H9 (cell line): ENCODE data around the gene TUBA3E. TPM values are rescaled to one million over a fixed set of nuclear protein-coding genes. Genes with fewer than 3 reads are reported as not detected.
"Not testable (repeated sequence)": the region's sequence is repeated elsewhere in the genome, so short reads cannot be mapped to it uniquely, and the experiment has no call there.

Experiments
- DNase-seq: peaks from one replicate; pipeline ENCODE4 v3.0.0-alpha.2; 2017
- H2AFZ ChIP-seq: one replicate; pipeline ENCODE4 v1.6.1; 2013; ENCODE audit warnings: mild to moderate bottlenecking, low read length, control low read depth, moderate library complexity
- H2AK5ac ChIP-seq: 2 replicates; pipeline ENCODE4 v1.6.1; 2013; ENCODE audit warnings: low read length, control low read depth, mixed read lengths; ENCODE audit not compliant: insufficient read length
- H2BK120ac ChIP-seq: one replicate; pipeline ENCODE4 v1.6.1; 2013; ENCODE audit warnings: low read depth, mild to moderate bottlenecking, low read length, control low read depth, inconsistent platforms; ENCODE audit not compliant: poor library complexity, severe bottlenecking
- H2BK12ac ChIP-seq: 2 replicates; pipeline ENCODE4 v1.6.1; 2013; ENCODE audit warnings: low read length, control low read depth, mixed read lengths, low read depth; ENCODE audit not compliant: insufficient read length
- H2BK15ac ChIP-seq: 2 replicates; pipeline ENCODE4 v1.6.1; 2013; ENCODE audit warnings: low read depth, low read length, control low read depth
- H2BK20ac ChIP-seq: one replicate; pipeline ENCODE4 v1.6.1; 2013; ENCODE audit warnings: low read depth, mild to moderate bottlenecking, low read length, control low read depth, inconsistent platforms; ENCODE audit not compliant: poor library complexity, severe bottlenecking
- H2BK5ac ChIP-seq: 2 replicates; pipeline ENCODE4 v1.6.1; 2013; ENCODE audit warnings: low read length, control low read depth, mixed read lengths; ENCODE audit not compliant: insufficient read length
- H3K14ac ChIP-seq: 2 replicates; pipeline ENCODE4 v1.6.1; 2013; ENCODE audit warnings: low read length, control low read depth; ENCODE audit not compliant: insufficient read depth
- H3K18ac ChIP-seq: 2 replicates; pipeline ENCODE4 v1.6.1; 2013; ENCODE audit warnings: low read depth, mild to moderate bottlenecking, mixed read lengths, low read length, control low read depth; ENCODE audit not compliant: insufficient read length
- H3K23ac ChIP-seq: 2 replicates; pipeline ENCODE4 v1.6.1; 2013; ENCODE audit warnings: low read length, control low read depth, mixed read lengths, low read depth; ENCODE audit not compliant: insufficient read length
- H3K23me2 ChIP-seq: 2 replicates; pipeline ENCODE4 v1.6.1; 2013; ENCODE audit warnings: low read depth, mild to moderate bottlenecking, mixed read lengths, low read length, control low read depth; ENCODE audit not compliant: insufficient read length, poor library complexity, severe bottlenecking
- H3K27ac ChIP-seq: 2 replicates; pipeline ENCODE4 v1.5.1; 2013; ENCODE audit warnings: low read length, control low read depth, mixed read lengths, low read depth; ENCODE audit not compliant: insufficient read length
- H3K27me3 ChIP-seq: 2 replicates; pipeline ENCODE4 v1.6.1; 2013; ENCODE audit warnings: low read length, control low read depth, inconsistent platforms; ENCODE audit not compliant: insufficient read depth
- H3K4ac ChIP-seq: 2 replicates; pipeline ENCODE4 v1.6.1; 2013; ENCODE audit warnings: low read depth, mild to moderate bottlenecking, control low read depth, inconsistent platforms, low read length, moderate library complexity
- H3K4me1 ChIP-seq: 2 replicates; pipeline ENCODE4 v1.6.1; 2013; ENCODE audit warnings: low read length, control low read depth, inconsistent platforms; ENCODE audit not compliant: insufficient read depth
- H3K4me2 ChIP-seq: 2 replicates; pipeline ENCODE4 v1.6.1; 2013; ENCODE audit warnings: low read length, control low read depth, mixed read lengths; ENCODE audit not compliant: insufficient read length, insufficient read depth
- H3K56ac ChIP-seq: 2 replicates; pipeline ENCODE4 v1.6.1; 2013; ENCODE audit warnings: low read depth, mild to moderate bottlenecking, mixed read lengths, low read length, control low read depth; ENCODE audit not compliant: insufficient read length
- H3K79me1 ChIP-seq: 2 replicates; pipeline ENCODE4 v1.6.1; 2013; ENCODE audit warnings: low read depth, mild to moderate bottlenecking, moderate library complexity, low read length, control low read depth, inconsistent platforms; ENCODE audit not compliant: insufficient read depth, poor library complexity, severe bottlenecking
- H3K79me2 ChIP-seq: 2 replicates; pipeline ENCODE4 v1.6.1; 2013; ENCODE audit warnings: low read length, control low read depth, inconsistent platforms; ENCODE audit not compliant: insufficient read depth
- H3K9ac ChIP-seq: 2 replicates; pipeline ENCODE4 v1.6.1; 2013; ENCODE audit warnings: low read length, control low read depth, mixed read lengths; ENCODE audit not compliant: insufficient read length; ENCODE audit errors: extremely low read depth
- H3K9me3 ChIP-seq: one replicate; pipeline ENCODE4 v1.6.1; 2013; ENCODE audit warnings: low read depth, low read length, inconsistent platforms; ENCODE audit not compliant: control insufficient read depth
- H3T11ph ChIP-seq: one replicate; pipeline ENCODE4 v1.6.1; 2013; ENCODE audit warnings: mild to moderate bottlenecking, low read length, control low read depth, inconsistent platforms
- H4K20me1 ChIP-seq: one replicate; pipeline ENCODE4 v1.6.1; 2013; ENCODE audit not compliant: control insufficient read depth, insufficient read length, insufficient read depth
- H4K5ac ChIP-seq: 2 replicates; pipeline ENCODE4 v1.6.1; 2013; ENCODE audit warnings: low read depth, mild to moderate bottlenecking, mixed read lengths, low read length, control low read depth; ENCODE audit not compliant: insufficient read length
- H4K8ac ChIP-seq: replicated peaks from 2 replicates; pipeline ENCODE4 v1.6.1; 2013; ENCODE audit warnings: low read length, control low read depth, mixed read lengths, low read depth; ENCODE audit not compliant: insufficient read length
- H4K91ac ChIP-seq: 2 replicates; pipeline ENCODE4 v1.6.1; 2013; ENCODE audit warnings: low read depth, mild to moderate bottlenecking, moderate library complexity, mixed read lengths, low read length, control low read depth; ENCODE audit not compliant: insufficient read length
- H3K27ac Mint-ChIP-seq, 3 experiments: 2 replicates in 2 of 3; 3 replicates in 1 of 3; pipeline ENCODE4 v1.8.0; 2020 to 2021; ENCODE audit warnings: mixed read lengths in 3 of 3, mild to moderate bottlenecking in 1 of 3, moderate library complexity in 1 of 3
- H3K27me3 Mint-ChIP-seq: 2 replicates; pipeline ENCODE4 v1.8.0; 2021; ENCODE audit warnings: low read depth, mild to moderate bottlenecking, moderate library complexity, mixed read lengths
- H3K36me3 Mint-ChIP-seq, 3 experiments: 2 replicates in 2 of 3; 3 replicates in 1 of 3; pipeline ENCODE4 v1.8.0; 2020 to 2021; ENCODE audit warnings: low read depth in 3 of 3, mixed read lengths in 3 of 3; ENCODE audit not compliant: insufficient read depth in 1 of 3
- H3K4me1 Mint-ChIP-seq, 2 experiments: 2 replicates each; pipeline ENCODE4 v1.8.0; 2020; ENCODE audit warnings: mixed read lengths in 2 of 2
- H3K4me3 Mint-ChIP-seq, 2 experiments: 2 replicates in 1 of 2; 3 replicates in 1 of 2; pipeline ENCODE4 v1.8.0; 2020 to 2021; ENCODE audit warnings: mild to moderate bottlenecking in 2 of 2, mixed read lengths in 2 of 2, moderate library complexity in 1 of 2
- H3K9me3 Mint-ChIP-seq, 2 experiments: 2 replicates in 1 of 2; 3 replicates in 1 of 2; pipeline ENCODE4 v1.8.0; 2020; ENCODE audit warnings: mild to moderate bottlenecking in 2 of 2, mixed read lengths in 2 of 2, moderate library complexity in 1 of 2
- WGBS: extraction: QIAGEN DNeasy Blood & Tissue Kit; methylation state at CpG from one replicate; pipeline ENCODE4 v1.1.7; 2013; ENCODE audit warnings: missing lambda C conversion rate, low lambda C conversion rate, mixed read lengths; ENCODE audit not compliant: insufficient read length; ENCODE audit errors: extremely low coverage; 5-methylcytosine and 5-hydroxymethylcytosine counted together
- total RNA-seq: library from RNA; stranded (reverse); gene quantifications from 2 replicates; pipeline ENCODE4 v1.2.1, GENCODE V29; 2021
- TF ChIP-seq, protein P1 (sequence below): fragments of 200-600 bp; sonication (generic); conservative IDR thresholded peaks from 3 replicates; pipeline ENCODE4 v1.8.0; 2021; ENCODE audit warnings: antibody characterized with exemption, mild to moderate bottlenecking

TUBA3E gene
- total RNA-seq, 1 experiment from 2014 or later: 0.26 TPM

DNA sequence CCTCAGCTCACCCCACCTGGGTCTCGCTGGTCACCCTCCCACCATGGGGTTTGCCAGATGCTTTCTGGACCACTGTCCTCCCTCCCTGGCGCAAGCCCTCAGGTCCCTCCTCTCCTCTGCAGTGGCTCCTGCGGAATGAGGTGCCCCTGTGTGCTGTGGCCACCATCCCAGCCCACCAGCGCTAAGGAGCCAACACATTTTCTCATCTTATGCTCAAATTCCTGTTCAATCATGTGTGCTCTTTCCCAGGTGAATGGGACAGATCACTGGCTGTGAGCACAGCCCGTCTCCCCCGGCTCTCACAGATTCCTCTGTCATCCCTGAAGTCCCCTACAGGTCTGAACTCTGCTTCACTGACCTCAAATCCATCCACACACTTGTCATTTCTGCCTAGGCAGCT lies 38.1 kb downstream of the TUBA3E start:
- no peaks in the 10 kb centered on the region for H3K79me2 ChIP-seq
- H4K91ac ChIP-seq: no peak overlapping the region
- no peak overlapping the region for H3K4ac ChIP-seq
- no peak overlapping the region for H3K56ac ChIP-seq
- no peaks in the 10 kb centered on the region for H4K20me1 ChIP-seq
- H3K4me2 ChIP-seq: no peak overlapping the region
- Mint-ChIP-seq H3K36me3 (peaks cover 12 to 52% (median 32%) of the 10 kb centered on the region in 3 experiments; a peak in 6 of 7 replicates), H3K27ac (no peak overlapping the region; a peak in 2 of 7 replicates), H3K4me3 (no peak overlapping the region), H3K27me3 (no peaks in the 10 kb centered on the region; the same call in 1 of the 2 replicates), H3K4me1 (peaks cover 0 to 6% of the 10 kb centered on the region in 2 experiments; a peak in 2 of 4 replicates), H3K9me3 (no peaks in the 10 kb centered on the region)
- H2BK15ac ChIP-seq: no peak overlapping the region
- H3K79me1 ChIP-seq: no peaks in the 10 kb centered on the region
- H3K27ac ChIP-seq: no peak overlapping the region
- H2AFZ ChIP-seq: no peak overlapping the region
- H3K4me1 ChIP-seq: no peaks in the 10 kb centered on the region
- H2AK5ac ChIP-seq: no peak overlapping the region
- no peak overlapping the region for H3T11ph ChIP-seq
- no peak overlapping the region for H3K14ac ChIP-seq
- H2BK20ac ChIP-seq: no peak overlapping the region
- no peak for DNase-seq
- H3K27me3 ChIP-seq: no peaks in the 10 kb centered on the region
- no peak overlapping the region for H3K18ac ChIP-seq
- no peak overlapping the region for H2BK12ac ChIP-seq
- H4K8ac ChIP-seq: no peak overlapping the region
- TF ChIP-seq, protein P1, sequence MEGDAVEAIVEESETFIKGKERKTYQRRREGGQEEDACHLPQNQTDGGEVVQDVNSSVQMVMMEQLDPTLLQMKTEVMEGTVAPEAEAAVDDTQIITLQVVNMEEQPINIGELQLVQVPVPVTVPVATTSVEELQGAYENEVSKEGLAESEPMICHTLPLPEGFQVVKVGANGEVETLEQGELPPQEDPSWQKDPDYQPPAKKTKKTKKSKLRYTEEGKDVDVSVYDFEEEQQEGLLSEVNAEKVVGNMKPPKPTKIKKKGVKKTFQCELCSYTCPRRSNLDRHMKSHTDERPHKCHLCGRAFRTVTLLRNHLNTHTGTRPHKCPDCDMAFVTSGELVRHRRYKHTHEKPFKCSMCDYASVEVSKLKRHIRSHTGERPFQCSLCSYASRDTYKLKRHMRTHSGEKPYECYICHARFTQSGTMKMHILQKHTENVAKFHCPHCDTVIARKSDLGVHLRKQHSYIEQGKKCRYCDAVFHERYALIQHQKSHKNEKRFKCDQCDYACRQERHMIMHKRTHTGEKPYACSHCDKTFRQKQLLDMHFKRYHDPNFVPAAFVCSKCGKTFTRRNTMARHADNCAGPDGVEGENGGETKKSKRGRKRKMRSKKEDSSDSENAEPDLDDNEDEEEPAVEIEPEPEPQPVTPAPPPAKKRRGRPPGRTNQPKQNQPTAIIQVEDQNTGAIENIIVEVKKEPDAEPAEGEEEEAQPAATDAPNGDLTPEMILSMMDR: no peak
- H3K23ac ChIP-seq: no peak overlapping the region
- H2BK5ac ChIP-seq: no peak overlapping the region
- WGBS: no CpG with 5 or more reads among the region's 6 CpGs
- no peaks in the 10 kb centered on the region for H3K9me3 ChIP-seq
- no peak overlapping the region for H4K5ac ChIP-seq
- no peak overlapping the region for H2BK120ac ChIP-seq
- H3K9ac ChIP-seq: no peak overlapping the region
- no peaks in the 10 kb centered on the region for H3K23me2 ChIP-seq

DNA sequence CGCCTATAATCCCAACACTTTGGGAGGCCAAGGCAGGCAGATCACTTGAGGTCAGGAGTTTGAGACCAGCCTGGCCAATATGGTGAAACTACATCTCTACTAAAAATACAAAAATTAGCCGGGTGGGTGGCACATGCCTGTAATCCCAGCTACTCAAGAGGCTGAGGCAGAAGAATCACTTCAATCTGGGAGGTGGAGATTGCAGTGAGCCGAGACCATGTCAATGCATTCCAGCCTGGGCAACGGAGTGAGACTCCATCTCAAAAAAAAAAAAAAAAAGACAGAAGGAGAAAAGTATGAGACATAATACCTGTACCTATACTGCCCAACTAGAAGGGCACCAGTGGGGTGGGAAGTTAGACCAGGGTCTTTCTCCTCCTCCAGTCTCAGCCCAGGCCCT lies 38.9 kb downstream of the TUBA3E start:
- not testable (repeated sequence) for H3K79me1 ChIP-seq, H4K91ac ChIP-seq, H3K4ac ChIP-seq, H4K8ac ChIP-seq, H2AK5ac ChIP-seq, H3K18ac ChIP-seq, H3K4me1 Mint-ChIP-seq, H3K9ac ChIP-seq, H3K4me1 ChIP-seq, H2BK20ac ChIP-seq, H3K4me3 Mint-ChIP-seq, H2BK12ac ChIP-seq, H3K27me3 Mint-ChIP-seq, H3K9me3 Mint-ChIP-seq, DNase-seq, H3K14ac ChIP-seq, H3K4me2 ChIP-seq, H4K20me1 ChIP-seq, H3K27ac ChIP-seq, H3K79me2 ChIP-seq, H2BK5ac ChIP-seq, H3K27ac Mint-ChIP-seq, H3K27me3 ChIP-seq, H3T11ph ChIP-seq, H3K23me2 ChIP-seq, H3K23ac ChIP-seq, H2AFZ ChIP-seq, H4K5ac ChIP-seq, H3K9me3 ChIP-seq, H2BK120ac ChIP-seq, H2BK15ac ChIP-seq, H3K56ac ChIP-seq
- WGBS: no CpG with 5 or more reads among the region's 4 CpGs
- peaks cover 10 to 48% (median 35%) of the 10 kb centered on the region in 3 experiments; a peak in 6 of 7 replicates for H3K36me3 Mint-ChIP-seq
